AG09309 (cell line): ENCODE results near the gene C11orf42.

ENCODE experiments used
- DNase-seq: peaks from one replicate; pipeline ENCODE4 v3.0.0-alpha.2; 2010; ENCODE audit warnings: low read depth
- H3K4me3 ChIP-seq: 2 replicates; pipeline ENCODE4 v1.5.1; 2011; ENCODE audit warnings: mild to moderate bottlenecking, low read depth, low read length, moderate library complexity; ENCODE audit not compliant: control insufficient read depth
- TF ChIP-seq, protein P1 (sequence below): IDR thresholded peaks from 2 replicates; pipeline ENCODE4 v1.5.1; 2011; ENCODE audit warnings: mild to moderate bottlenecking, low read depth, low read length, inconsistent platforms; ENCODE audit not compliant: insufficient read depth, control insufficient read depth; ENCODE audit errors: missing control alignments

C11orf42 gene

GRCh38 chr11:6260207-6260726, 54.9 kb downstream of the C11orf42 start:
- no peak overlapping the region for H3K4me3 ChIP-seq
- no peak for DNase-seq
- TF ChIP-seq, protein P1, sequence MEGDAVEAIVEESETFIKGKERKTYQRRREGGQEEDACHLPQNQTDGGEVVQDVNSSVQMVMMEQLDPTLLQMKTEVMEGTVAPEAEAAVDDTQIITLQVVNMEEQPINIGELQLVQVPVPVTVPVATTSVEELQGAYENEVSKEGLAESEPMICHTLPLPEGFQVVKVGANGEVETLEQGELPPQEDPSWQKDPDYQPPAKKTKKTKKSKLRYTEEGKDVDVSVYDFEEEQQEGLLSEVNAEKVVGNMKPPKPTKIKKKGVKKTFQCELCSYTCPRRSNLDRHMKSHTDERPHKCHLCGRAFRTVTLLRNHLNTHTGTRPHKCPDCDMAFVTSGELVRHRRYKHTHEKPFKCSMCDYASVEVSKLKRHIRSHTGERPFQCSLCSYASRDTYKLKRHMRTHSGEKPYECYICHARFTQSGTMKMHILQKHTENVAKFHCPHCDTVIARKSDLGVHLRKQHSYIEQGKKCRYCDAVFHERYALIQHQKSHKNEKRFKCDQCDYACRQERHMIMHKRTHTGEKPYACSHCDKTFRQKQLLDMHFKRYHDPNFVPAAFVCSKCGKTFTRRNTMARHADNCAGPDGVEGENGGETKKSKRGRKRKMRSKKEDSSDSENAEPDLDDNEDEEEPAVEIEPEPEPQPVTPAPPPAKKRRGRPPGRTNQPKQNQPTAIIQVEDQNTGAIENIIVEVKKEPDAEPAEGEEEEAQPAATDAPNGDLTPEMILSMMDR: no peak
